Right kidney (tissue), 1 donor: ENCODE results near the gene PLSCR3.

Source experiments
- DNase-seq: peaks from one replicate; pipeline ENCODE4 v3.0.0-alpha.2; 2016

The PLSCR3 gene

GRCh38 chr17:7407082-7407481, 12.8 kb upstream of the PLSCR3 start:
- DNase-seq = no peak

DNA sequence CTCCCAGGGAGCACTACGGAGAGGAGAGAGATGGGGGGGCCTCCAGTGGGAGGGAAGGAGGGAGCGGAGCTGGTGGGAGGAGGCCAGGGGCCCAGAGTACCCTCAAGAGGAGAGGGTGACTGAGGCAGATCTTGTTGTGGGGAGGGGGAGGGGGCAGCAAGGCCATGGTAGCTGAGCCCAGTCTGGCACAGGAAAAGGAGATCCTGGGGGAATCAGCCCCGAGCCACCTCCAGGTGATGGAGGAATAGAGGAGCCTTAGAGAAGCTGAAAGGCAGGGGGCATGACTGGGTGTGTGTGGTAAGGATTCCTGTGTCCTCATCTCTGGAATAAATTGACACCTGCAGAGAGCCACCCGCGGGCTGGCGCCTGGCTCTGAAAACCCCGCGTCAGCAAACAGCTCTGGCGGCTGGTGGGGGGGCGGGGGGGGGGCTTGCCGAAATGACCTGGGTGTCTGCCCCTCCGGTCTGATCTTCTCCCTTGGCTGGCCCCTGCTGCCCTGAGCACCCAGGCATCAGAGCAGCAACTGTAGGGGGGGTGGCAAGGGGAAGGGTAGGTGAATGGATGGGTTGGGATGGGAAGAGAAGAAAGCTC, 12.0 kb upstream of the PLSCR3 start:
- peak; percentile 31 for DNase-seq

GRCh38 chr17:7405350-7406234, 11.3 kb upstream of the PLSCR3 start:
- peak; percentile 41 for DNase-seq

DNA sequence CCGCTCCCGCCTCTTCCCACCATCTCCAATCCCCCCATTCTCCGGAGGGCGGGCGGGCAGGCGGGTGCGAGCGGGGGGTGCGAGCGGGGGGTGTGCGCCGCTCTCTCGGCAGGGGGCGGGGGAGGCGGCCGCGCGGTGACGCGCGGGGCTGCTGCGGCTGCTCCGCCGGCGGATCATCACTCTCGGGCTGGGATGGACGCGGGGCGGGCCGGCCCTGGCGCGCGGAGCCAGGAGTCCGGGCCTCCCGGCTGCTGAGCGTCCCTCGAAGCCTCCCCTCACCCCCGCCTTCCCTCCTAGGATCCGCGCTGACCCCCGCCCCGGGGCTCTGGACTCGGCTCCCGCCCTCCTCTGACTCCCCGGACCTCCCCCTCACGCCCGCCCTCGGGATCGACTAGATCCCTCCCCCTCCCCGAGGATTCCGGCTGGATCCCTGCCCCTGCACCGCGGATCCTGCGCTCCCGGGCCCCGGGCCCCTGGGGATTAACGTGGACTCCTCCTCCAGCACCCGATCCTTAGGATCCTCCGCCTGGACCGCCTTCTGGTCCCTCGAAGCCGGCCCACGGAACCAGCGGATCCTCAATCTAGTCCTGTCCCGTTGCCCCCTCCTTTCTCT, 10.5 kb upstream of the PLSCR3 start:
- peak; percentile 55 for DNase-seq

- peak; percentile 93 for DNase-seq
Measured at GRCh38 chr17:7403977-7404736, 9.8 kb upstream of the PLSCR3 start, which contains the start of gene TMEM256. Gene TMEM256 (minus strand): TSS chr17:7404097. CDS start chr17:7404084, 13 bp downstream.

GRCh38 chr17:7403727-7403976, 9.3 kb upstream of the PLSCR3 start:
- DNase-seq = no peak

- DNase-seq = peak; percentile 35
Measured at GRCh38 chr17:7403043-7403726, 8.9 kb upstream of the PLSCR3 start.

DNA sequence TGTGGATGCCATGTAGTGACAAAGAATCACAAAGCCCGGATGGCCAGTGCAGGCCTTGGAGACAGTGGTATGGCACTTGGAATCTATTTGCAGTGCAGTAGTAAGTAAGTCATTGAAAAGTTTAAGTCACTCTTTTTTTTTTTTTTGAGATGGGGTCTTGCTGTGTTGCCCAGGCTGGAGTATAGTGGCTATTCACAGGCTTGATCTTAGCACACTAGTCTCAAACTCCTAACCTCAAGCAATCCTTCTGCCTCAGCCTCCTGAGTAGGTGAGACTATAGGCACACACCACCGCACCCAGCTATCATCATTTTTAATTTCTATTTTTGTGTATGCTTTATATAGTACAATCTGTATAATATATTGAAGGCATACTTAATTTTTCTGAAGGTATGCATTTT, 4.3 kb upstream of the PLSCR3 start:
- no peak for DNase-seq

GRCh38 chr17:7396147-7396546, 1.8 kb upstream of the PLSCR3 start:
- no peak for DNase-seq

GRCh38 chr17:7393613-7394451, 493 bp downstream of the PLSCR3 start:
- peak; percentile 72 for DNase-seq

DNA sequence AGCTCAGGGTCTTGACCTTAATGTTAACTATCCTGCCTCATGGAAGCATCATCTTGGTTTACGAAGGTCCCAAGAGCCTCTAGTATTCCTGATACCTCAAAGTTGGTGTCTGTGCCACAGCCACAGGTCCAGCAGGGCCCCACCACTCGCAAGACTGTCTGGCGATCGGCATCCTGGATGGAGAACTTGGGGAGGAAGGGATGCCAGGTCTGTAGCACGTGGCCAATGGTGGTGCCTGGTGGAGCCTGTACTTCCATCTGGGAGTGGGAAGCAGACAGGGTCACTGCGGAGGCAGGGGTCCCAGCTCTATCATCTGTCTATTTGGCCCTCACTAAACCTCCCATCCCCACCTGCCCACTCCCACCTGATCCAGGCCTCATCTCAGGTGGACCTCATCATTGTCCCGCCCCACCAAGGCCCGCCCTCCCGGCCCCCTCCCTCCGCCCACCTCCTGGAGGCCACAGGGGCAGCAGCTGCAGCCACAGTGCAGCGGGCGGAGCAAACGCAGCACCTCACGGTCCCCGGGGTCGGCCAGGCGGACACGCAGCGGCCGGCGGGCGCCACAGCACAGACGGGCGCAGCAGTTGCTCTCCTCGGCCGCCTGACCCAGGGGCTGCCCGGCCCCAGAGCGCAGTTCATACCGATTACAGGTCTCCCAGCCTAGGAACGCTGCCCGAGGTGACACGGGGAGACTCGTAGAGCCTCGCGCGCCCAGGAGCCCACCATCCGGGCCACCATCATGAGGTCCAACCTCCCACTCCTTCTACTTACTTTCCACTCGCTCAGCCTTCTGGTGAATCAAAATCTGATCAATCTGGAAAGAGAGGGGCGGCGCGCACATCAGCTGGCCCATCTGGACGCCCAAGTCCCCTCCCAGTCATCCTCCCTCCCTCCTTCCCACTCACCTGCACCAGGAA, 1.4 kb downstream of the PLSCR3 start:
- peak; percentile 52 for DNase-seq

DNA sequence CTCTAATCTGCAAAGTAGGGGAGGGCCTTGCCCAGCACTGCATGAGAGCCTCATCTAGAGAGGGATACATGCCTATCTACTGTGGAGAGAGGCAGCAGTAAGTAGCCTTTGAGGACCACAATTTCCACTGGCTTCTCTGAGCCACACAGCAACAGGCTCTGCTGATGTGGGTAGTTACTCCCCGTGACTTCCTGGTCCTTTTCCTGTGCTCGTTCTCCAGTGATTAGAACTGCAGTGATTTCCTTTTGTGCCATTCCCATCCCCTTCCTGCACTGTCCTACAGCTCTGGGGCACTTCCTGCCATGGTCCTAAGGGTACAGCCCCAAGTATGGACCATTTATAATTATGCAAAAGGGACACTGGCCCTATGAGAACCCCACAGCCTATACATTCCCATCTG, 3.0 kb downstream of the PLSCR3 start:
- DNase-seq = no peak

DNA sequence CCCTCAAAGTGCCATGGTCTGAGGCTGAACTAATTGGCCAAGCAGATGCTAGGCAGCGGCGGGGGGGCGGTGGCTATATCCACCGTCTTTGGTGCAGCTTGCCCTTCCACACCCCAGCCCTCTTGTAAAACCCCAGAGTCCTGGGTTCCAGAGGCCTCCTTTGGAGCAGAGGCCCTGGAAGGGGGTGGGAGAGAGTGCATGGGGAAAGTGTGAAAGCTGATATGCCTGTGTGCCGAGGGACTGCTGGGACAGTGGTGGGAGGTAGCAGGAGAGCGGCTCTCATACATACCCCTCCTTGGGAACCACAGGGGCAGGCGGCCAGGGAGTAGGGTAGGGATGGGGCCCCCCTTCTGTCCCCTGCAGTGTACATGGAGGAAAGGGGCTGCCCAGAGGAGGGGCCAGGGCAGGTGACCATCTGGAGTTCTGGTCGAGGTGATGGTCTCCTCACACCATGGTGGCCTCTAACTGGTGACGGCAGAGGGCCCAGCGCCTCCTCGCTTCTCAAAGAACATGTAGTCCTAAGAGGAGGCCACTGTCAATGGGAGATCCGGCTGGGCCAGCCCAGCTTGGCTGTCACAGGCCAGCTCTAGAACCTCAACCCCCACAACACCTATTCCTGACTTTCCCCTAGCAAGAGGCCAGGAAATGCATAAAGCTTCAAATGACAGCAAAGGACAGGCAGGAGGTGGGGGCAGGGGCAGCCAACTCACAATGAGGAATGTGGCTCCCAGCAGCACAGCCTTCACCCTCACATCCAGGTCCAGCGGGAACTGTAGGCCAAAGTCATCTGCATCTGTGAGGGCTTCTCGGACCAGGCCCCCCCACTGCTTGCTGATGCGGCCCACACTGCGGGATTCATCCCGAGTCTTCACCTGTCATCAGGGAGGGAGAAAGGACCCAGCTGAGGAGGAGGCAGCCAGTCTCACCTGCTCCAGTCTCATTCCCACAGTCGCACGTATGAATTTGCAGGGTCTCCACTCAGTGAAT, 4.1 kb downstream of the PLSCR3 start:
- DNase-seq = no peak

- no peak for DNase-seq
Measured at GRCh38 chr17:7388856-7389255, 5.5 kb downstream of the PLSCR3 start.

DNA sequence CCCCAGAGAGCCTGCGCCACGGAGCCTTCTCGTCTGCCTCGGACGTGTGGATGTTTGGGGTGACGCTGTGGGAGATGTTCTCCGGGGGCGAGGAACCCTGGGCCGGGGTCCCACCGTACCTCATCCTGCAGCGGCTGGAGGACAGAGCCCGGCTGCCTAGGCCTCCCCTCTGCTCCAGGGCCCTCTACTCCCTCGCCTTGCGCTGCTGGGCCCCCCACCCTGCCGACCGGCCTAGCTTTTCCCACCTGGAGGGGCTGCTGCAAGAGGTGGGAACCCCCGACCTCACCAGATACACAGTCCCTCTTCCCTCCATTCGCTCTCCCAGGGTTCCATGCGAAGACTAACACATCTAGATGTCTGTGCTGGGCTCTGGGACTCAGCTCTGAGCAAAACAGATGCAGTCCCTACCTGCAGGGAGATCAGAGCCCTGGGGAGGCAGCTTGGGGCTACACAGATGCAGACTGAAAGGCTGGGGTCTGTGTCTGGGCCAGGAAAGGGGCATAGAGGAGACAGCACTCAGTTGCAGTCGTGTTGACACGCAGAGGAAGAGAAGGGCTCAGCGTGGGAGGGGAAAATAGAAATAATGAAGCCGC, 9.7 kb downstream of the PLSCR3 start:
- DNase-seq = no peak

GRCh38 chr17:7383742-7384488, 10.4 kb downstream of the PLSCR3 start:
- DNase-seq = peak; percentile 88

DNA sequence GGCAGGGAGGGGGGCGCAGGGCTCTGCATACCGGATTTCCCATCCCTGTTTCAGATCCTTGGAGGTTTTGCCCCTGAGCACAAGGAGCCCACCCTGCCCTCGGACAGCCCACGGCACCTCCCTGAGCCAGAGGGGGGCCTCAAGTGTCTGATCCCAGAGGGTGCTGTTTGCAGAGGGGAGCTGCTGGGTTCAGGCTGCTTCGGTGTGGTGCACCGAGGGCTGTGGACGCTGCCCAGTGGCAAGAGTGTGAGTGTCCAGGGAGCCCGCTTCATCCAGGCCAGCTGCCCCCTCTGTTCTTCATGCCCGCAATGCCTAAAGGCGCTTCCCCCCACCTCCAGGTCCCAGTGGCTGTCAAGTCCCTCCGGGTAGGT, 11.0 kb downstream of the PLSCR3 start:
- no peak for DNase-seq

DNA sequence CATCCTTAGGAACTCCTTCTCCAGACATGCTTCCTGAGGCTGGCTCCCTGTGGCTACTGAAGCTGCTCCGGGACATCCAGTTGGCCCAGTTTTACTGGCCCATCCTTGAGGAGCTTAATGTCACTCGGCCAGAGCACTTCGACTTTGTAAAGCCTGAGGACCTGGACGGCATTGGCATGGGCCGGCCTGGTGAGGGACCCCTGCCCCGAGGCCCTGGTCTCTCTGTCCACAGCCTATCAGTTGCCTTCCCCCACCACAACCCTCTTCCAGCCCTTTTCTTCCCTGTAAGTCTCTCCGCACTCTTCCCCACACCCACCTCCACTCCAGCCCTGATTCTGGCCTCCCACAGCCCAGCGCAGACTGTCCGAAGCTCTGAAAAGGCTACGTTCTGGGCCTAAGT, 11.4 kb downstream of the PLSCR3 start:
- DNase-seq = no peak
